Posterior vena cava (tissue), 2 donors: ENCODE measurements around the gene AGTR1. TPM values are rescaled to one million over a fixed set of nuclear protein-coding genes. Genes with fewer than 3 reads are reported as not detected.
A peak's percentile ranks its signal among the peaks of the same experiment; 100 is the strongest.
"Not testable (repeated sequence)": the region's sequence is repeated elsewhere in the genome, so short reads cannot be mapped to it uniquely, and the experiment has no call there.

Experiments
- DNase-seq: peaks from one replicate; pipeline ENCODE4 v3.0.0-alpha.2; 2020; ENCODE audit warnings: low spot score
- intact Hi-C, 2 donors: fragments of 100-400 bp; cut with DNase I; formaldehyde crosslinking; loops; one replicate each; pipeline versions ENCODE4 v1.14.1 to v1.14.2; 2022 to 2023
- total RNA-seq, 2 donors: library from RNA; stranded (reverse); fragmentation: NEBNext Ultra II Directional; extraction: Animal tissue kit (Norgen Biotek cat#: 25700); gene quantifications; one replicate each; pipeline ENCODE4 v1.2.1, GENCODE V29; 2021
- donor health status: DM: yes; HTN: yes; CAD: no.
- donor health status: DM: yes; HTN: yes; CAD: no.

The AGTR1 gene
- total RNA-seq, 2 donors from 2014 or later = 6.9 to 8.9 TPM

DNA sequence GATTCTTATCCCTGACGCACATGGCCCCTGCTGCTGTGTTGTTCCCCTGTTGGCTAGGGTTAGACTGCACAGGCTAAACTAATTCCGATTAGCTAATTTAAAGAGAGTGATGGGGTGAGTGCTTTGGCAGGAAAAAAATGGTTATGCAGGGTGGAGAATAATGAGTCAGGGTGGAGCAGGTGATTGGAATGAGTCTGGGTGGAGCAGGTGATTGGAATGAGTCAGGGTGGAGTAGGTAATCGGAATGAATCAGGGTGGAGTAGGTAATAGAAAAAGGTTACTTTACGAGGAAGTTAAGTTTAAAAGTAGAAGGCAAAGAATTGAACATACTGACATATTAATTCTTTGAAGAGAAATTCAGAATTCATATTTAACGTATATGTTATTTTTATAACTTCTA is 55.7 kb downstream of the AGTR1 start:
- DNase-seq, intact Hi-C loops: not testable (repeated sequence)

GRCh38 chr3:148755570-148755969 is 57.9 kb downstream of the AGTR1 start:
- intact Hi-C loops = no loop called here

DNA sequence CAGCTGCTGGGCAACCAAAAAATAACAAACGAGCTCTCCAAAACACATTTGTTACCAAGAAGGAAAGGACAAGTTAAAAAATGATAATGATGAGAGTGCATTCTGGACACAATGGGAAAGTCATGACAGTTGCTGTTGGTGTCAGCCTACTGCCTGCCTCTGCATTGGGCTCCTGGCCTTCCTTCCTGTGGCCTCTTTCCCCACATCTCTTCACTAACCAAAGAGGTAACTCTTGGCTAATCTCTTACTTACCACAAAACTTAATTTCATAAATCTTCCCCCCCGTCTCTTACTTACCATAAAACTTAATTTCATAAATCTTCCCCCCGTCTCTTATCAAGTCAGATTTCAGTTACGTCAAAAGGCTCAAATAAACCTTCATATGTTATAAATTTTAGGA is 58.6 kb downstream of the AGTR1 start:
- no peak for DNase-seq
- intact Hi-C loops = no loop called here

More at GRCh38 chr3:148755570-148755969, 57.9 kb downstream of the AGTR1 start:
- DNase-seq = no peak

DNA sequence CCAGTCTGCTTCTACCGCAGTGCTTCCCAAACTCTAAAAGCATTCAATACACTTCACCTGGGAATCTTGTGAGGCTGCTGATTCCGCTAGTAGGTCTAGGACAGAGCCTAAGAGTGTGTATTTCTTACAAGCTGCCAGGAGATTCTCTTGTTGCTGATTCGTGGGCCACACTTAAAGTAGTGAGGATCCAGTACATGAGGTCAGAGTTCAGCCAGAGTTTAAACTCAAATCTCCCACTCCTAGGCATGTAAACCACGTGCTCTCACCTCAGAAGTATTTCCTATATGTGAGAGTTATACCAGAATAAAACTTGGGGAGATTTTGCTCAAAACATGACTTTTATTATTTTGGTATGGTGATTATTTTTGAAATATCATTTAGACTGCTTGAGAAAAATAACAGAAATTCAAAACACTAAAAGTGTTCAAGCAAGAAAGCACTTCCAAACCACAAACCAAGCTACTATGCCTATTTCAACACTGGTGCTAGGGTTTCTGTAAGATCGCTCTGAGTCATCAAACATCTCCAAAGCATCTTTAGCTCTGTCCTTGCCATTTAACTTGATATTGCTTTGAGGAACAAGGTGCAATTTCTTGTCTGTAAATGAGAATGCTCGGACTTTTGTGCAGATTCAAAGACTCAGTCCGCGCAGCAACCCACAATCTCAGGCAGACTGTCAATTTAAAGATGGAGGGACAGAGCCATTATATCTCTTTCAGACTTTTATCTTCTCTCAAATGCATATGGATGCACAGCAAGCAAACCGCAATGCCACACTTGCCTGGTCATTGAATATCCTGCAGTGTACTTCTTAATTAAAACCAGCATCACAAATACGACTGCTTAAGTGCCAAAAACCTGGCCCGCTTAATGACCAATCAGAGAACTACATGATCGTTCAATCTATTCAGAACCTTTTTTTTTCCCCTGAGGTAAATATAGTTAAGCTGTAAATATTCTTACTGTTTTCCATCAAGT is 59.8 kb downstream of the AGTR1 start:
- intact Hi-C loops = no loop called here
- no peak for DNase-seq

GRCh38 chr3:148758303-148758884 is 60.7 kb downstream of the AGTR1 start:
- DNase-seq = no peak
- intact Hi-C loops = no loop called here

DNA sequence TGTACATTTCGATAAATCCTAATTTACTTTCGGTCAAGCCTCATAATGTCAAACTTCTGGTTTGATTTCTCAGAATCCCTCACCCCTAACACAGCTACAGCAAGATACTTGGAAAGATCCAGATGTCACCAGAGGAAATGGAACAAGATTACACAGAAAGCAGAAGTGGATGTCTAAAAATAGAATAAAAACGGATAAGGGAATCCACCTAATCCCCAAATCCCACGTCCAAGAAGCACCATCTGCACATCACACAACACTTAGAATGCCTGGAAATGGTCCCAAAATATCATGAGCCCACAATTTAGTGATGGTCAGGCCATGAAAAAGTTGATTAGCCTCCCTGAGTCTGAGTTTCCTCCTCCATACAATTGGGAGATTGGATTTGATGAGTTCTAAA is 61.7 kb downstream of the AGTR1 start:
- intact Hi-C loops = no loop called here
- no peak for DNase-seq

- no peak for DNase-seq
- intact Hi-C loops = no loop called here
Measured at GRCh38 chr3:148763156-148763680, 65.5 kb downstream of the AGTR1 start.

DNA sequence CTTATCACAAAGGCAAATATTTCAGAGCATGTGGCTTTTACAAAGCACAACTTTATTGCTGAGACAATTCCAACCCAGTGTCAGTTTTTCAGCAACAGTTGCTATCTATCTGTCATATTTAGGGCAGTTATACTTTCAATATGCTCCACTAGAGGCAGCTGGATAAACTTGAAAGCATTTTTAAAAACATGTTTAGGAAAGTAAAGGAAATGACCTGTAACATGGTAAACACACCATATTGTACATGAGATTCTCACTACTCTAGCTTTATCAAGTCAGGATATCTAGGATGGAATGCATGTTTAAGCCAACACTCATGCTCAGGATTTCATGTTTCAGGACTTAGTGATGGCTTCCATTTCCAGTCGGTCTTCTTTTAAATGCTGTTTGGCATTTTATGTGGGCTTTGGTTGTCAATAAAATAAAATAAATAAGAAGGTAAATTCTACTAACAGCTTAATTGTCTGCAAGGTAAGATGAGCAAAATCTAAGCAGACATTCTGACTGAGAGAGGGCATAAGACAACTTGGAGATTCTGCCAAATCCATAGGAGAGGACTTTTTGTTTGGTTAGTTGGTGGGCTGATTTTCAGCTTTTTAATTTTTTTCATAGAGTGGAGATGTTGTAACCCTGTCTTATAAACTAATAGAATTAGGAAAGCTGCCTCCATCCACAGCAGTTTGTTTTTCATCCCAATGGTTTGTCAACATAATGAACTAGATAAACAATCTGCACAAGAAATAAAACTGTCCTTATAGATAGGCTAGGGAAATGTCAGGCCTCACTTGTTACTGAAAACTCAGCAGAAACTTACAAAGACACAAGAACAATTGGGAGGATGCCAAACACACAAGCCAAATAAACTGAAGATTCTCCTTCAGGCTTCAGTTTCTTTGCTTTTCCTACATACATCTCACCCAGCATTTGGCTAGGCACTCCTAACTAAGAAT is 66.6 kb downstream of the AGTR1 start:
- intact Hi-C loops = no loop called here

DNA sequence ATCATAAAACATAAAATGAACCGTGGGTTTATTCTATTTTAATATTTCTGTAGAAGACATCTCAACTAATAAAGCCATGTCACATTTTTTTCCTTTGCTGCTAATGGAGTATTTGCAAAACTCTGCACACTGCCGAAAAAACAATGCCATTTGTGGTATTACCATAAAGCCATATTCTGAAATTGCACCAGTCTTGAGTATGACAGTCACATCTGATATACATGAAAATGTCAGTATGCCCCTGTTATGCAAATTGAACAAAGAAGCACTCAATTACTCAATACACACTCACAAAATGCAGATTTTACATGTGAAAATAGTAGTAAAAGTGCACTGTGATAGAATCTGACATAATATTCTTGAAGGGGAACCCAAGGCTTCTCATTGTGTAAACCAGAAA is 74.7 kb downstream of the AGTR1 start:
- DNase-seq = no peak
- intact Hi-C loops = no loop called here

More for the DNA sequence above, 66.6 kb downstream of the AGTR1 start:
- no peak for DNase-seq

GRCh38 chr3:148772835-148773234 is 75.1 kb downstream of the AGTR1 start:
- DNase-seq = no peak
- intact Hi-C loops = no loop called here

GRCh38 chr3:148773805-148774204 is 76.1 kb downstream of the AGTR1 start:
- intact Hi-C loops = no loop called here
- no peak for DNase-seq

- intact Hi-C loops = no loop called here
- no peak for DNase-seq
Measured at GRCh38 chr3:148778926-148779325, 81.2 kb downstream of the AGTR1 start.

DNA sequence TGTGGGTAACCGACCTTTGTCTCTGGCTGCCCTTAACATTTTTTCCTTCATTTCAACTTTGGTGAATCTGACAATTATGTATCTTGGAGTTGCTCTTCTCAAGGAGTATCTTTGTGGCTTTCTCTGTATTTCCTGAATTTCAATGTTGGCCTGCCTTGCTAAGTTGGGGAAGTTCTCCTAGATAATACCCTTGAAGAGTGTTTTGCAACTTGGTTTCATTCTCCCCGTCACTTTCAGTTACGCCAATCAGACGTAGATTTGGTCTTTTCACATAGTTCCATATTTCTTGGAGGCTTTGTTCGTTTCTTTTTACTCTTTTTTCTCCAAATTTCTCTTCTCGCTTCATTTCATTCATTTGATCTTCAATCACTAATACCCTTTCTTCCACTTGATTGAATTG is 87.3 kb downstream of the AGTR1 start:
- intact Hi-C loops, DNase-seq: not testable (repeated sequence)

GRCh38 chr3:148786159-148786558 is 88.5 kb downstream of the AGTR1 start:
- DNase-seq, intact Hi-C loops: not testable (repeated sequence)

DNA sequence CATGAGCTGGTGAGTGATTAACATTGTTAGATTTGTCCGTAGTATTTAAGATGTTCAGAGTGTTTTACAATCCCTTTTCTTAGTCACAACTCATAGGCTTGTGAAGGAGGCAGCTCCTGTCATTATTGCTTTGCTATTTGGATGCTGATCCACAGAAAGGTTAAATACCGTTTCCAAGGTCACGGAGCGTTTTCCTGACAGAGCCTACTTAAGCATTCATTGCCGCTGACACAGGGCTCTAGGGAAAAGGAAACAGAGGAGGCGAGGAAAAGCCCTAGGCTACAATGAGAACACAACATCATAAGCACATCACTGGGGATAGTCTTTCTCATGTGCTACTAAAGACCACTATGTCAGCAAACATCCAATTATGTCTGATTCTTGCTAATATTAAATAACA is 91.4 kb downstream of the AGTR1 start:
- intact Hi-C loops = no loop called here
- no peak for DNase-seq

DNA sequence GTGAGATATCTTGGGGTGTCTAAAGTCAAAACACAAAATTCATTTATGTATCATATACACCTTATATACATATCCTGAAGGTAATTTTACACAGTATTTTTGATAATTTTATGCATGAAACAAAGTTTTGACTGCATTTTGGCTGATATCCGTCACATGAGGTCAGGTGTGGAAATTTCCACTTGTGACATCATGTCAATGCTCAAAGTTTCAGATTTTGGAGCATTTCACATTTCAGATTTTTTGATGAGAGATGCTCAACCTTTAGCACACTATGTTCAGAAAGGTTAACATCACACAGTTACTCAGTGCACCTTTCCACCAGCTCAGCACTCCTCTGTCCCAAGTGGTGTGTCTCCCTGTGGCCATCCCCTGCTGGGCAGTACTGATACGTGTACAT is 92.2 kb downstream of the AGTR1 start:
- intact Hi-C loops = no loop called here
- DNase-seq = no peak

GRCh38 chr3:148790370-148790769 is 92.7 kb downstream of the AGTR1 start:
- DNase-seq = no peak
- intact Hi-C loops = no loop called here

GRCh38 chr3:148790851-148791735 is 93.4 kb downstream of the AGTR1 start:
- DNase-seq = peak; percentile 80
- intact Hi-C loops = no loop called here
